Measurements from ENCODE around the gene ABCC5. TPM values are rescaled to one million over a fixed set of nuclear protein-coding genes. Genes with fewer than 3 reads are reported as not detected.

Gene ABCC5
- total RNA-seq = 10 to 100 TPM; 22.6 to 23.8 TPM

DNA sequence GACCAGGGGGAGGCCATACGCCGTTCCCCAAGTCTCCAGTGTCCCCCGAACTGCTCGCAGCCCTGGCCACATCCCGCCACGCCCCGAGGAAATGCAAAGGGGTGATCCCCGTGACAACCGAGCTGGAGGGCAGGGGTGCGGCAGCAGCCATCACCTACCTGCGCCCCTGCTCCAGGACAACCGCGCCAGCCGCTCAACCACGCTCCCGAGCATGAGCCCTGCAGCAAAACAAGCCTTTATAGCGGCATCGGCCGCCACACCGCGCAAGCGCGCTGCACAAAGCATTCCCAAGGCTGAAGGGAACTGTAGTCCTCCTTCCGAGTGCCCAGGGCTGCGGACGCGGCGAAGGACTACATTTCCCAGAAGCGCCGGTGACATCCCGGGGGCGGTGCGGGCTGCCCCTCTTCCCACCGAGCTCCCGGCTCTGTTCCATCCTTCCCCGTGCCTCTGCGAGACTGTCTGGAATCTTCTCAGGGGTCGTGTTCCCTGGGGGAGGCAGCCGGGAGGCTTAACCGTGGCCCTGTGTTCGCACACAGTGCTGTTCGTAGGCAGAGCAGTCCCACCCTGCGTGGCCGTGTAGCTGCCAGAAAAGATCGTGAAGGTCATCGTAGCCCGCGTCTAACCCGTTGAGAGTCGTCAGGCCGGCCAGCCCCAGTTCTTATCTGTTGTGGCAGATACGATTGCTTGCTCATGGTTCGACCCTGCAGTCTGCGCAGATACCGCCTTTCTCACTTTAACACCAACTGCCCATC is at the start of gene ABCC5:
ABCC5 (minus strand) TSS at position 213 of the 752 bp plus-strand sequence. CDS start 3,492 bp downstream, outside the sequence.

GRCh38 chr3:184052767-184053166 is 35.1 kb upstream of the ABCC5 start, which contains the start of gene HTR3C:
TSS of gene HTR3C (plus strand) at chr3:184053047. CDS start at chr3:184053081, 34 bp downstream.

DNA sequence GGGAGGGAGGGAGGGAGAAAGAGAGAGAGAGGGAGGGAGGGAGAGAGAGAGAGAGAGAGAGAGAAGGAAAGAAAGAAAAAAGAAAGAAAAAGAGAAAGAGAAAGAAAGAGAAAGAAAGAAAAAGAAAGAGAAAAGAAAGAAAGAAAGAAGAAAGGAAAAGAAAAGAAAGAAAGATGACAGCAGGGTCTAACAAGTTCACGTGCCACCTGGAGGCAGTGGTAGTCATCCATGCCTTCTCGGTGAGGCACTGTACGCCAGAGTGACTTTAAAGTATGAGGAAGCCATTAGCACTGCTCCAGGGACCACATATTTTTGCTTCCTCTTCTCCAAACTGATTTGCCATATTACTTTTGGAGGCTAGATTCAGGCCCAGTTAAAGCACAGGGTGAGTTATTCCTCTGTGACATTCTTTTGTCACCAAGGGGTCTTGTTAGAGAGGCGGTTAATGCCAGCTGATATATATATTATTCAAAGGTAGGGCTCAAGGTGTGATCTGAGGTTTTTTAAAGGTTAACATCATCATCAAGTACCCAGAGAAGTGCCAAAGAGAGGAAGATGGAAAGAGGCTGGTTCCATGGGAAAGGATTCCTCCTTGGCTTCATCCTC is 13.6 kb upstream of the ABCC5 start, which contains the start of gene HTR3D:
HTR3D (plus strand) TSS at position 556 of the 606 bp plus-strand sequence; CDS start at position 556, 0 bp downstream.

DNA sequence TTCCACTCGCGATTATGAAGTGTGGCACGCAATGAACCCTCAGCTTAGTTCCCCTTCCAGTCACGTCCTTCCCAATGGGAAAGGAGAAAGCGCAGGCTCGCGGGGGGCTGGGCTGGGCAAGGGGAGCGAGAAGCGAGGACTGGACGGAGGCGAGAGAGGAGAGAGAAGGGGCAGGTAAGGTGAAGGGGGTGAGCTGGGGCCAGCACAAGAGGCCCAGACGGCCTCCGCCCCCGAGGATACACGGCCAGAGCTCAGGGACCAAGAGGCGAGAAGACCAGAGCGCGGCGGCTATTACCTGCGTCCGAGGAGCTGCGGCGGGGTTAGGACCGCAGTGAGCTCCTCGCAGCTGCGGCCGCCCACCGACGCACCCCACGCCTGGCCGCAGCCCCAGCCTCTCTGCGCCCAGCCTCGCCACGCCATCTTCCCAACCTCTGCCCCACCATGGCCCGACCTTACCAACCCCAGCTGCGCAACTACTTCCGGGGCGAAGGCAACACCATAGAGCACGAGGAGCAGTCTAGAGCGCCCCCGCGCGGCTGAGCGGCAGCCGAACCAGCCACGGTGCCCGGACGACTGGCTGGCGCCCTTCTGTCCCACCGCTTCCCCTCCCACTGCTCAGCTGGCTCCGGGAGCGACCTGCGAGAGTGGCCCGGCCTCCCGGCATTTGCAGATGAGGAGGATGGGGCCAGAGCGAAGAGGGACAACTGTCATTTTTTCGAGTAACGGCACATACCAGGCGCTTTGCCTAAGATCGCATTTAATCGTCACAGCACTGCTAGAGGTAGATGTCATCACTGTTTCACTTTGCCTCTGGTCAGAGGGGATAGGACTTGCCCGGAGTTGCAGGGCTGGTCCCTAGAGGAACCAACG is 133.0 kb downstream of the ABCC5 start, which contains the start of gene PARL:
PARL (minus strand) TSS at position 454 of the 870 bp plus-strand sequence; CDS start at position 420, 34 bp downstream.

Small RNAs within 50 kb of the gene (microRNA-seq; reads per million reads assigned to microRNA genes)
- not detected for gene MIR4448 (ENCODE audit: borderline microRNAs expressed, borderline replicate concordance)

Other genes starting within 250 kb of the ABCC5 start
- under 1 TPM; 0.58 to 0.91 TPM for gene MAP6D1, start 192.3 kb downstream of the ABCC5 start, total RNA-seq
- 10 to 100 TPM; 40.4 to 46.2 TPM for gene PARL, start 133.0 kb downstream of the ABCC5 start, total RNA-seq
- gene HTR3D, start 13.9 kb upstream of the ABCC5 start, total RNA-seq = not detected
- gene HTR3C, start 35.2 kb upstream of the ABCC5 start, total RNA-seq = not detected
- not detected for gene HTR3E, start 79.2 kb upstream of the ABCC5 start, total RNA-seq
- 10 to 100 TPM; 48.1 to 51.4 TPM for gene EIF2B5, start 117.5 kb upstream of the ABCC5 start, total RNA-seq
- gene DVL3, start 137.5 kb upstream of the ABCC5 start, total RNA-seq = 10 to 100 TPM; 33.3 to 37.5 TPM
- 100 to 1,000 TPM; 199 to 214 TPM for gene AP2M1, start 157.0 kb upstream of the ABCC5 start, total RNA-seq
- gene ABCF3, start 168.3 kb upstream of the ABCC5 start, total RNA-seq = 10 to 100 TPM; 60.4 TPM
- not detected for gene VWA5B2, start 211.7 kb upstream of the ABCC5 start, total RNA-seq
- 10 to 100 TPM; 37.9 to 41.2 TPM for gene ALG3, start 231.1 kb upstream of the ABCC5 start, total RNA-seq
- gene EEF1AKMT4, start 231.8 kb upstream of the ABCC5 start, total RNA-seq = 1 to 10 TPM; 3.3 to 4.3 TPM
- gene CAMK2N2, start 243.7 kb upstream of the ABCC5 start, total RNA-seq = not detected